HepG2 (cell line): ENCODE results near the gene SIAH2. TPM values are rescaled to one million over a fixed set of nuclear protein-coding genes. Genes with fewer than 3 reads are reported as not detected.
A peak's percentile ranks its signal among the peaks of the same experiment; 100 is the strongest.

ENCODE experiments used
- ATAC-seq: fragments of 200-7000 bp; cut with Tn5 transposase; 3 replicates; pipeline ENCODE4 v1.9.1; 2020; ENCODE audit warnings: mild to moderate bottlenecking, moderate library complexity
- BruUV-seq: library from RNA; stranded (reverse); fragments of 400-500 nt; replicated peaks from 2 replicates; lab custom pipeline; 2021; lab: Mats Ljungman, UMichigan
- CTCF ChIA-PET: fragments of 300-600 bp; formaldehyde crosslinking; extraction: SDS; loops from one replicate; lab custom pipeline; 2021; ENCODE audit warnings: low total read pairs, inconsistent platforms, low intra/inter-chr PET ratio; lab: Yijun Ruan, JAX
- POLR2A ChIA-PET: fragments of 350-600 bp; sonication (Branson Sonifier 250); formaldehyde crosslinking; loops from one replicate; lab custom pipeline; 2020; ENCODE audit warnings: antibody characterized with exemption, inconsistent platforms; lab: Yijun Ruan, JAX
- DNase-seq: peaks from one replicate; pipeline ENCODE4 v3.0.0-alpha.2; 2015; ENCODE audit warnings: low spot score
- FAIRE-seq: peaks from 3 replicates; lab custom pipeline; 2011; peaks lifted over from hg19 to GRCh38; lab: Jason Lieb, UNC
- H2AFZ ChIP-seq: one replicate; pipeline ENCODE4 v1.6.1; 2011; ENCODE audit warnings: low read length, inconsistent platforms
- H3K27ac ChIP-seq: fragments of 300-600 bp; 3 replicates; pipeline ENCODE4 v1.8.0; 2011; ENCODE audit warnings: mixed run types, mild to moderate bottlenecking, mixed read lengths, low read length, inconsistent platforms; ENCODE audit not compliant: insufficient read depth; ENCODE audit errors: extremely low read length
- H3K27me3 ChIP-seq, 2 experiments: fragments of 200-600 bp in 1 of 2; 2 replicates in 1 of 2; 3 replicates in 1 of 2; pipeline versions ENCODE4 v1.6.0 to v1.8.0; 2011; ENCODE audit warnings: low read length in 2 of 2, mild to moderate bottlenecking in 2 of 2, moderate library complexity in 2 of 2, inconsistent platforms in 1 of 2; ENCODE audit not compliant: insufficient read depth in 2 of 2, control insufficient read depth in 1 of 2
- H3K36me3 ChIP-seq, 2 experiments: fragments of 200-600 bp in 1 of 2; replicated peaks in 1 of 2; 2 replicates in 1 of 2; 3 replicates in 1 of 2; pipeline versions ENCODE4 v1.5.1 to v1.8.0; 2011; ENCODE audit warnings: low read length in 2 of 2, inconsistent platforms in 1 of 2; ENCODE audit not compliant: insufficient read depth in 2 of 2, control insufficient read depth in 1 of 2
- H3K4me1 ChIP-seq: 2 replicates; pipeline ENCODE4 v1.5.1; 2012; ENCODE audit warnings: low read length, inconsistent platforms; ENCODE audit not compliant: insufficient read depth
- H3K4me2 ChIP-seq: 2 replicates; pipeline ENCODE4 v1.6.0; 2011; ENCODE audit warnings: low read depth, low read length, inconsistent platforms
- H3K4me3 ChIP-seq, 3 experiments: fragments of 200-600 bp in 1 of 3; sonication (generic), shearing (Covaris generic) in 1 of 3; replicated peaks in 1 of 3; 2 replicates each; pipeline ENCODE4 v1.5.1; 2011 to 2016; ENCODE audit warnings: low read length in 3 of 3, inconsistent platforms in 2 of 3, low read depth in 2 of 3, mild to moderate bottlenecking in 2 of 3, control low read depth in 1 of 3, mixed read lengths in 1 of 3; ENCODE audit not compliant: insufficient read depth in 1 of 3
- H3K79me2 ChIP-seq: one replicate; pipeline ENCODE4 v1.6.1; 2011; ENCODE audit warnings: low read length, inconsistent platforms; ENCODE audit not compliant: insufficient read depth
- H3K9ac ChIP-seq: 2 replicates; pipeline ENCODE4 v1.6.0; 2011; ENCODE audit warnings: mild to moderate bottlenecking, low read depth, low read length, inconsistent platforms; ENCODE audit not compliant: insufficient read depth
- H3K9me3 ChIP-seq: 2 replicates; pipeline ENCODE4 v1.5.1; 2012; ENCODE audit warnings: mild to moderate bottlenecking, low read length
- H4K20me1 ChIP-seq: 2 replicates; pipeline ENCODE4 v1.6.0; 2011; ENCODE audit warnings: inconsistent platforms, mild to moderate bottlenecking, low read length, moderate library complexity; ENCODE audit not compliant: insufficient read depth
- NFKB2 ChIP-seq: sonication (generic); formaldehyde crosslinking; IDR thresholded peaks from 2 replicates; pipeline ENCODE4 v1.4.0; 2020; ENCODE audit warnings: missing genetic modification reagents, borderline replicate concordance
- SSRP1 ChIP-seq: IDR thresholded peaks from 2 replicates; pipeline ENCODE4 v1.6.1; 2016; ENCODE audit warnings: control low read depth
- ZNF484 ChIP-seq: sonication (generic); formaldehyde crosslinking; IDR thresholded peaks from 2 replicates; pipeline ENCODE4 v1.5.1; 2020; ENCODE audit warnings: mild to moderate bottlenecking, low read depth, missing genetic modification reagents, borderline replicate concordance
- ZNF687 ChIP-seq: sonication (generic); formaldehyde crosslinking; IDR thresholded peaks from 2 replicates; pipeline ENCODE4 v1.5.1; 2020; ENCODE audit warnings: mild to moderate bottlenecking, missing genetic modification reagents, moderate library complexity
- WGBS: methylation state at CpG from one replicate; pipeline ENCODE4 v1.1.6; 2017; ENCODE audit warnings: low lambda C conversion rate; 5-methylcytosine and 5-hydroxymethylcytosine counted together
- in situ Hi-C: cut with HindIII; loops from 2 replicates; pipeline ENCODE4 v1.10.0; 2017; ENCODE audit warnings: low pct_unique_long_range_greater_than_20kb; ENCODE audit not compliant: extremely low pct_ligation_motif_present
- intact Hi-C: fragments of 100-400 bp; cut with micrococcal nuclease; formaldehyde crosslinking; loops from one replicate; pipeline ENCODE4 v1.10.0; 2022; ENCODE audit not compliant: unreplicated experiment
- polyA plus RNA-seq, 8 experiments: library from polyadenylated mRNA; depleted of rRNA in 3 of 8; stranded (reverse) in 7 of 8; unstranded in 1 of 8; fragments of >200 nt; fragmentation: Illumina TruSeq in 4 of 8; extraction: Trizol in 4 of 8; gene quantifications; 2 replicates each; pipeline versions ENCODE4 v1.2.1 to v1.2.3, GENCODE V29; 2011 to 2016; ENCODE audit warnings: low read depth in 4 of 8, missing spikeins in 1 of 8, mixed read lengths in 1 of 8; ENCODE audit not compliant: insufficient read depth in 1 of 8
- total RNA-seq, 5 experiments: library from RNA; depleted of rRNA; stranded (reverse); fragments of >200 nt; fragmentation: Illumina TruSeq; extraction: Trizol; gene quantifications; 2 replicates each; pipeline ENCODE4 v1.2.3, GENCODE V29; 2016; ENCODE audit warnings: low read depth in 1 of 5

The SIAH2 gene
- total and polyA plus RNA-seq, 2 of the 13 experiments (the other 11 are each of a cell fraction or from before 2014, with no cell fraction given) = 71.8 to 117 TPM

DNA sequence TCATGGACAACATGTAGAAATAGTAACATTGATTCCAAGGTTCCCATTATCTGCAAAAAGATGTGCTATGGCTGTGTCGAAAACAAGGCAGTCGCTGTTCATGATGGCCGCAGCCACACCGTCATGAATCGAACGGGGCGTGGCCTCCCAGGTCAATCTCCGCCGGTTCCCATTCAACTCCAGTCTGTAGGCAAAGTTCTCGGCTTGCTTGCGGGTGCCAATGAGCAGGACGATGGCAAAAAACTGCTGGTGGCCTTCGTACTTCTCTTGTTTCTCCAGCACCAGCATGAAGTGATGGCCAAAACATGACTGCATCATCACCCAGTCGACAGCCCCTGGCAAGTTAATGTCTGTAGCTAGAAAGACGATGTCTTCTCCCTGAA lies 20.8 kb downstream of the SIAH2 start:
- POLR2A ChIA-PET = interaction anchor here (0.9 to 1.3 kb wide), 2 partner anchors 11 to 13 kb away, joined by 3 to 5 read pairs; no protein-coding TSS in a partner anchor

More for the DNA sequence above, 20.8 kb downstream of the SIAH2 start:
- WGBS = 95% methylated on average over 15 of the region's 15 CpGs
- Histone ChIP-seq H3K36me3 (peaks cover 6 to 44% of the 10 kb centered on the region in 2 experiments; a peak in 4 of 5 replicates), H3K27me3 (no peaks in the 10 kb centered on the region), H3K79me2 (peaks cover 58% of the 10 kb centered on the region), H3K4me3 (no peak overlapping the region), H3K4me2 (no peak overlapping the region), H3K4me1 (peaks cover 100% of the 10 kb centered on the region), H4K20me1 (peaks cover 44% of the 10 kb centered on the region), H3K9ac (no peak overlapping the region)
- FAIRE-seq = no peak
- no peak for DNase-seq
- CTCF ChIA-PET = no interaction called here
- intact Hi-C loops = no loop called here
- no peak for TF ChIP-seq ZNF484
- TF ChIP-seq ZNF687 (CRISPR knock-in tag) = peak; percentile 56
- peak; percentile 70; the same call in 1 of the 2 replicates for TF ChIP-seq SSRP1 (CRISPR knock-in tag)
- peak; percentile 45; the same call in 1 of the 2 replicates for TF ChIP-seq NFKB2 (CRISPR knock-in tag)
- TF ChIP-seq, all 625 proteins: peak for 3
- Histone ChIP-seq H2AFZ (no peak overlapping the region), H3K27ac (peak overlapping the region; percentile 99), H3K9me3 (no peaks in the 10 kb centered on the region)
- in situ Hi-C loops = no loop called here
- ATAC-seq = no peak
- BruUV-seq = no TSS peak
